ENCODE data around the gene KRTAP20-1. TPM values are rescaled to one million over a fixed set of nuclear protein-coding genes. Genes with fewer than 3 reads are reported as not detected.

The KRTAP20-1 gene, protein sequence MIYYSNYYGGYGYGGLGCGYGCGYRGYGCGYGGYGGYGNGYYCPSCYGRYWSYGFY
- total RNA-seq: not detected in 2 replicates

DNA sequence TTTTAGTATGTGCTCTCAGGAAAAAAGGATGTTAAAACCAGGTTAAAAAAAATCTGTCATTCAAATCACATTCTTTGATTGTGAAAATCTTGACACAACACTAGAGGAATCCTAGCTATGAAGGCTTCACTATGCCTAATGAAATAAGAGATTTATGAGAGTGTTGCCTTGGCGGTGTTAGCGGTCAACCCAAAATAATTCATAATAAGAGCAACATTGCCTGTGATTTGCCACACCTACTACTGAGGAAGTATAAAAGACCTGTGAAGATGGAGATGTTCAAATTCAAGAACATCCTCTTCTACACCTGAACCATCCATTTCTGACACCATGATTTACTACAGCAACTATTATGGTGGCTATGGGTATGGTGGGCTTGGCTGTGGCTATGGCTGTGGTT is at the start of gene KRTAP20-1:
Gene KRTAP20-1 (plus strand): TSS at position 301 of the 400 bp plus-strand sequence. CDS start 30 bp downstream, at position 331.

GRCh38 chr21:30590297-30590696 is 25.9 kb upstream of the KRTAP20-1 start, which contains the start of gene KRTAP22-2:
Gene KRTAP22-2, minus strand, starts transcription at chr21:30590397.

GRCh38 chr21:30592140-30592539 is 24.1 kb upstream of the KRTAP20-1 start, which contains the start of gene KRTAP6-3:
Gene KRTAP6-3, plus strand, starts transcription at chr21:30592440. Its CDS starts 6 bp downstream, at chr21:30592446.

DNA sequence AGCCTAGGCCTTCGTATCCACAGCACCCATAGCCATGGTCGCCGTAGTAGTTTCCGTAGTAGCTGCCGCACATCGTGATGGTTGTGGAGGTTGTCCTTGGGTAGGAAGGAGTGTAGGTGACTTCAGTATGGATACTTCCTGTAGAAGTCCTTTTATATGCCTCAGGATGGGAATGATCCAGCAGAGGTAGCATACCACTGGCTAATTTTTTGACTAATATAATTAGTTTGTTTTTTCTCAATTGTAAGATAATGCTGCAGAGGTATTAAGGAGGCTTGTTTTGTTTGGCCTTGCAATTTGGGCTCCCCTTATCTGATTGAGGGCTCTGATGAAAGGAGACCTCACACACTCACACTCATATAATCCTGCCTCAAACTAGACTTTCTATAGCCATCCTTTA is 17.4 kb upstream of the KRTAP20-1 start, which contains the start of gene KRTAP6-2:
Gene KRTAP6-2 (minus strand): TSS at position 101 of the 400 bp plus-strand sequence. CDS start 28 bp downstream, at position 73.

GRCh38 chr21:30600787-30601186 is 15.4 kb upstream of the KRTAP20-1 start, which contains the start of gene KRTAP22-1:
Gene KRTAP22-1, plus strand, starts transcription at chr21:30601087.

GRCh38 chr21:30613836-30614235 is 2.4 kb upstream of the KRTAP20-1 start, which contains the start of gene KRTAP6-1:
Gene KRTAP6-1, minus strand, starts transcription at chr21:30613930. Its CDS starts 26 bp downstream, at chr21:30613904.

GRCh38 chr21:30620522-30620921 is 4.3 kb downstream of the KRTAP20-1 start, which contains the start of gene KRTAP20-4:
Gene KRTAP20-4, plus strand, starts transcription at chr21:30620627.

DNA sequence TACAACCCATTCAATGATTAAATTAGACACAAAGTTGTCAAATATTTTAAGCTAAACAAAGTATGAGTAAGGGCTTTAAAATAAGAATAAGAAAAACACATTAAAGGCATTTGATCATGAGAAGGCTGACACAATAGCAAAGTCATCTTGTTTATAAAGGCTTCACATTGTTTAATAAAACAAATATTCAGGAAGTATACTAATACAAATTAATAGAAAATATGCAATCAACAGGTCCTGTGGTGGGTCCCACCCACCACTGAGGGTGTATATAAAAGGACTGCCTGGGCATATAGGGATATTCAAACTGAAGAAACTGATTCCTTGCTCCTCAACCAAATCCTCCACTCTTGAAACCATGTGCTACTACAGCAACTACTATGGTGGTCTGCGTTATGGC is 18.7 kb downstream of the KRTAP20-1 start, which contains the start of gene KRTAP20-2:
Gene KRTAP20-2 (plus strand): TSS at position 301 of the 400 bp plus-strand sequence. CDS start 58 bp downstream, at position 359.

GRCh38 chr21:30642564-30642963 is 26.3 kb downstream of the KRTAP20-1 start, which contains the start of gene KRTAP20-3:
Gene KRTAP20-3, plus strand, starts transcription at chr21:30642864.

Small RNA genes lying within 50 kb of the gene (small RNA-seq; reads per million reads assigned to genes)
- gene KRTAP20-1 (ENCODE audit: low replicate concordance) (not detected), gene KRTAP20-3 (ENCODE audit: low replicate concordance) (not detected), gene KRTAP20-4 (ENCODE audit: low replicate concordance) (not detected), gene KRTAP22-1 (ENCODE audit: low replicate concordance) (not detected), gene KRTAP22-2 (ENCODE audit: low replicate concordance) (not detected)

Other genes with a start within 250 kb of the KRTAP20-1 start
- not detected in 2 replicates for gene KRTAP13-2, start 244.2 kb upstream of the KRTAP20-1 start, total RNA-seq
- gene KRTAP13-1, start 220.4 kb upstream of the KRTAP20-1 start, total RNA-seq: not detected in 2 replicates
- not detected in 2 replicates for gene KRTAP13-3, start 190.5 kb upstream of the KRTAP20-1 start, total RNA-seq
- not detected in 2 replicates for gene KRTAP13-4, start 186.2 kb upstream of the KRTAP20-1 start, total RNA-seq
- gene KRTAP15-1, start 176.2 kb upstream of the KRTAP20-1 start, total RNA-seq: not detected in 2 replicates
- not detected in 2 replicates for gene KRTAP19-1, start 136.1 kb upstream of the KRTAP20-1 start, total RNA-seq
- not detected in 2 replicates for gene KRTAP19-2, start 129.0 kb upstream of the KRTAP20-1 start, total RNA-seq
- gene KRTAP19-3, start 124.4 kb upstream of the KRTAP20-1 start, total RNA-seq: not detected in 2 replicates
- gene KRTAP19-4, start 119.3 kb upstream of the KRTAP20-1 start, total RNA-seq: not detected in 2 replicates
- gene KRTAP19-5, start 114.3 kb upstream of the KRTAP20-1 start, total RNA-seq: not detected in 2 replicates
- not detected in 2 replicates for gene KRTAP19-6, start 74.6 kb upstream of the KRTAP20-1 start, total RNA-seq
- not detected in 2 replicates for gene KRTAP19-7, start 55.1 kb upstream of the KRTAP20-1 start, total RNA-seq
- not detected in 2 replicates for gene KRTAP22-2, start 26.0 kb upstream of the KRTAP20-1 start, total RNA-seq
- not detected in 2 replicates for gene KRTAP6-3, start 24.0 kb upstream of the KRTAP20-1 start, total RNA-seq
- not detected in 2 replicates for gene KRTAP6-2, start 17.5 kb upstream of the KRTAP20-1 start, total RNA-seq
- gene KRTAP22-1, start 15.3 kb upstream of the KRTAP20-1 start, total RNA-seq: not detected in 2 replicates
- gene KRTAP6-1, start 2.5 kb upstream of the KRTAP20-1 start, total RNA-seq: not detected in 2 replicates
- not detected in 2 replicates for gene KRTAP20-4, start 4.2 kb downstream of the KRTAP20-1 start, total RNA-seq
- not detected in 2 replicates for gene KRTAP20-2, start 18.8 kb downstream of the KRTAP20-1 start, total RNA-seq
- not detected in 2 replicates for gene KRTAP20-3, start 26.4 kb downstream of the KRTAP20-1 start, total RNA-seq
- not detected in 2 replicates for gene KRTAP21-3, start 102.4 kb downstream of the KRTAP20-1 start, total RNA-seq
- not detected in 2 replicates for gene KRTAP21-2, start 130.8 kb downstream of the KRTAP20-1 start, total RNA-seq
- gene KRTAP21-1, start 139.0 kb downstream of the KRTAP20-1 start, total RNA-seq: not detected in 2 replicates
- not detected in 2 replicates for gene KRTAP8-1, start 196.8 kb downstream of the KRTAP20-1 start, total RNA-seq
- not detected in 2 replicates for gene KRTAP7-1, start 213.3 kb downstream of the KRTAP20-1 start, total RNA-seq

All from placental pericyte (primary cell).